Renal pelvis (tissue), 4 donors: ENCODE measurements around the gene AP1M1. TPM values are rescaled to one million over a fixed set of nuclear protein-coding genes. Genes with fewer than 3 reads are reported as not detected.
"Not testable (repeated sequence)": the region's sequence is repeated elsewhere in the genome, so short reads cannot be mapped to it uniquely, and the experiment has no call there.

Experiments used
- DNase-seq: peaks from one replicate; pipeline ENCODE4 v3.0.0-alpha.2; 2013
- polyA plus RNA-seq, 3 donors: library from polyadenylated mRNA; unstranded; fragments of 120-200 nt; gene quantifications; one replicate each; pipeline ENCODE4 v1.2.1, GENCODE V29; 2013; ENCODE audit not compliant: insufficient read length in 3 of 3

AP1M1 gene
- polyA plus RNA-seq, 3 donors: 62.8 to 75.0 (median 73.8) TPM

DNA sequence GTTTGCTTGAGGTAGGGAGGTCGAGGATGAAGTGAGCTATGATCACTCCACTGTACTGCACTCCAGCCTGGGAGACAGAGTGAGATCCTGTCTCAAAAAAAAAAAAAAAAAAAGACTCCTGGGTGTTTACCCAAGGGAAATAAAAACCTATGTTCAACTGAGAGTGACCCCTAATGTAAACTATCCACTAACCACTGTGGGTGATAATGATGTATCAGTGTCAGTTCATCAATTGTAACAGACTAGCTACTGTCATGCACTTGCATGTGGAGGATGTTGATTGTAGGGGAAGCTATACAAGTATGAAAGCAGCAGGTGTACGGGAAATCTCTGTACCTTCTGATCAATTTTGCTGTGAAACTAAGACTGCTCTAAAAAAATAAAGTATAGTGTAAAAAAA, 21.8 kb upstream of the AP1M1 start:
- no peak for DNase-seq

GRCh38 chr19:16178866-16179265, 18.8 kb upstream of the AP1M1 start:
- not testable (repeated sequence) for DNase-seq

DNA sequence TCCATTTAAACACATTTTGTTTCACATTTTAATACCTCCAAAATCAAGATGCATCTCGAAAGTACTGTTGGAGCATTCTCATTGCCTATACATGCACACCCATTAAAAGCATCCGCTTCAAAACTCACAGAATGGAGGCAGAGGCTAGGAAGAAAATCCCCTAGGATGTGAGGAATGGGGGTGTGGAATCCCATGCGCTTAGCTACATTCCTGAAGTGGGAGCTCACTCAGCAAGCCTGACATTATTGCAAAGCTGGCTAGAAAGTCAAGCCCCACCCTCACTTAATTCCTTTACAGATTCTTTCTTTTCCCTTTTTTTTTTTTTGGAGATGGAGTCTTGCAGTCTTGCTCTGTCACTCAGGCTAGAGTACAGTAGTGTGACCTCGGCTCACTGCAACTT, 17.1 kb upstream of the AP1M1 start:
- no peak for DNase-seq

DNA sequence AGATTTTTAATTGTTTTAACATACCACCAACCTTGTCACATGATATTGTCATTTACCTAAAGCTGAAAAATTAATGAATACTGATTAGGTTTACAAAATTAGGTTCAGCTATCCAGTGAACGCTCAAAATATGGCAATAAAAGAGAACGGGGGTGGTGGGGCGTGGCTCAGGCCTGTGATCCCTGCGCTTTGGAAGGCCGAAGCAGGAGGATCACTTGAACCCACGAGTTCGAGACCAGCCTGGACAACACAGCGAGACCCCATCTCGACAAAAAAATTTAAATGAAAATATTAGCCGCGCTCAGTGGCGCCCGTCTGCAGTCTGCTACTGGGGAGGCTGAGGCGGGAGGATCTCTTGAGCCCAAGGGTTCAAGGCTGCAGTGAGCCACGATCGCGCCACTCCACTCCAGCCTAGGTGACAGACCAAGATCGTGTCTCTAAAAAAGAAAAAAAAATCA, 13.0 kb upstream of the AP1M1 start:
- DNase-seq: no peak

DNA sequence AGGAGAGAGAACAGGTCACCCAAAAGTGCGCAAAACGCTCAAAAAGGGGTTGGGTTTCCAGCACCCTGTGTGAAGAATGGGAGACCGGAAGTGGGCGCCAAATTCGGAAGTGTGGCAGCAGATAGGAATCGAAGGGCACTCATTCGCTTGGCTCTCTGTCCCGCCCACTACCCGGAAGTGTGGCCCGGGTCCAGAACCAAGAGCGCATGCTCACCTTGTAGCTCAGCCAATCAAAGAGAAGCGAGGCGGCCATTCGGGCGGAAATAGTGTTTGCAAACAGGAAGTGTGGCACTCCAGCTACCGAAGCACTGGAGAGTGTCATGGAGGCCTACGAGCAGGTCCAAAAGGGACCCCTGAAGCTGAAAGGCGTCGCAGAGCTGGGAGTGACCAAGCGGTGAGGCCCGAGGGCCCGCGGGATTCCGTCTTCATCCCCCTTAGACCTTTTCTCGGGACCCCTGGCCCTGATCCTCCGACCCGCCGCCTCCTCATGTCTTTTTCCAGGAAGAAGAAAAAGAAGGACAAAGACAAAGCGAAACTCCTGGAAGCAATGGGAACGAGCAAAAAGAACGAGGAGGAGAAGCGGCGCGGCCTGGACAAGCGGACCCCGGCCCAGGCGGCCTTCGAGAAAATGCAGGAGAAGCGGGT, 12.5 kb upstream of the AP1M1 start, which contains the start of gene FAM32A:
Gene FAM32A, plus strand, starts transcription at position 288 of the 645 bp plus-strand sequence. Its CDS starts 33 bp downstream, at position 321.
- peak; percentile 99 for DNase-seq

- peak; percentile 57 for DNase-seq
These were observed 12.0 kb upstream of the AP1M1 start for GRCh38 chr19:16185768-16186123.

DNA sequence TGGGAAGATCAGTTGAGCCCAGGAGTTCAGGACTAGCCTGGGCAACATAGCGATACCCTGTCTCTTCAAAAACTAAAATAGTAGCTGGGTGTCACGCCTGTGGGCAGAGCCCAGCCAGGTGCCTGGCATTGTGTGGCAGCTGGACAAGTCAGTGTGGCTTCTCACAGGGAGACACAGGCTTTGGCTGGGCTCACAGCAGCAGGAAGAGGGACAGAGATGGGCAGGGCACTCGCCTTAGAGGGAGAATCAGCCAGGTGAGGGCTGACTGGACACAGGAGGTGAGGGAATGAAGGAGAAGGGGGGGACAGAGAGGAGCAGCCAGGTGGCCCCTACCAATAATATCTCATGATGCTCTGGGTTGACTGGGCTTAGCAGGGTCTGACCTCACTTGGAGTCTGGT, 9.2 kb upstream of the AP1M1 start:
- no peak for DNase-seq

- no peak for DNase-seq
These were observed 7.5 kb upstream of the AP1M1 start for GRCh38 chr19:16190198-16190597.

DNA sequence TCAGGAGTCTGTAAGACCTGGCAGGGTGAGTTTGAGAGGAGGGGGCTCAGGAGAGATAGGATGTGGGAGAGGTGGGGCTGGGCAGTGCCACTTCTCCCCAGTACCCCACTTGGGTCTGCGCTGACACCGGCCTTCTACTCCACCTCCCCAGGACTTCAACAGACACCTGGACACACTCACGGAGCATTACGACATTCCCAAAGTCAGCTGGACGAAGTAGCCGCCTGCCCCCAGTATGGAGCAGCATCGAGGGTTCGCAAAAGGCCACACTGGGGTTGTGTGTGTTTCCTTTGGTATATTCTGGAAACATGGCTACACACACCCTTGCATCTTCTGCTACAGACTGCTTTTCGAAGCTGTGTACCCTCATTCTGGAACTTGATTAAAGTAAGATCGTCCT, 7.0 kb upstream of the AP1M1 start:
- no peak for DNase-seq

DNA sequence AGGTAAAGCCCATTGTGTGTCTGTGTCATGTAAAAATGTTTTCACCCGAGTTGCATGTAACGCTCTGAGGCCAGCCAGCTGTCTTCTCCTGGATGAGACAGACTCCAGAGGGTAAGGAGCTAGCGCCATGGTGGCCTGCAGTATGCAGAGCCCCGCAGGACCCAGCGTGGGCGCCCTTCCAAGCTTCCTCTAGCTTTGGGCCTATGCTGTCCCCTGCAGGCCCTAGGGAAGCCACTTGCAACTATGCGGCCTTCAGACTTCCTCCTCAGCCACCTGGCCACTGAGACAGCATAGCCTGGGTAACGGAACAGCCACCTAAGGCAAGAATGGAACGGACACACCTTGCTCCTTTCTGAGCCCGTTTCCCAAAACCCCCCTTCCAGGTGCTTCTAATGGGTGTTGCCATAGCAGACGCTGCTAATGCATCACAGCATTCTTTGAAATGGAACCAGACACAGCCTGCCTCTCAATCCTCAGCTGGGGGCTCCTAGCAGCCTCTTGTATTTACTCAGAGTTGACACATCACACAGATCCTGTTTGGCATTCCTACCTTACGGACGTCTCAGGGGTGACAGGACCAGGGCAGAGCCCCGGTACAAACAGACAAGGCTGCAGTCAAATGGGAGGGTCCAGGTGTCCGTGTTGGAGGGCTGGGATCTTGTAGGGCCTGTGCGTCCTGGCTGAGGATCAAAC, 6.3 kb upstream of the AP1M1 start:
- DNase-seq: no peak

DNA sequence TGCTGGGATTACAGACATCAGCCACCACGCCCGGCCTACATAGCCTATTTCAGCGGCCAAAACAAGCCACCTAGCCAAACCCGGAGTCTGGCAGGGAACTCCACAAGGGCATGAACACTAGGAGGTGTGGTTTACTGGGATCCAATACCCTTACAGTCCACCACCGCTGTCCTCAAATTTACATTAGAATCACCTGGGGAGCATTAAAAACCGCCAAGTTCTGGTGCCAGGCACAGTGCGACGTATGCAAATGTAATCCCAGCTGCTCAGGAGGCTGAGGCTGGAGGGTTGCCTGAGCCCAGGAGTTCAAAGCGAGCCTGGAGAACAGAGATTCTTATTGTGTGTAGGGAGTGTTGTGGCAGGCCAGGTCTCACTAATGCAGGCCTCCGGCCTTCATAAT, 4.2 kb upstream of the AP1M1 start:
- DNase-seq: no peak

GRCh38 chr19:16197188-16197621, 506 bp upstream of the AP1M1 start:
- DNase-seq: no peak

GRCh38 chr19:16198370-16198651, 600 bp downstream of the AP1M1 start:
- no peak for DNase-seq

DNA sequence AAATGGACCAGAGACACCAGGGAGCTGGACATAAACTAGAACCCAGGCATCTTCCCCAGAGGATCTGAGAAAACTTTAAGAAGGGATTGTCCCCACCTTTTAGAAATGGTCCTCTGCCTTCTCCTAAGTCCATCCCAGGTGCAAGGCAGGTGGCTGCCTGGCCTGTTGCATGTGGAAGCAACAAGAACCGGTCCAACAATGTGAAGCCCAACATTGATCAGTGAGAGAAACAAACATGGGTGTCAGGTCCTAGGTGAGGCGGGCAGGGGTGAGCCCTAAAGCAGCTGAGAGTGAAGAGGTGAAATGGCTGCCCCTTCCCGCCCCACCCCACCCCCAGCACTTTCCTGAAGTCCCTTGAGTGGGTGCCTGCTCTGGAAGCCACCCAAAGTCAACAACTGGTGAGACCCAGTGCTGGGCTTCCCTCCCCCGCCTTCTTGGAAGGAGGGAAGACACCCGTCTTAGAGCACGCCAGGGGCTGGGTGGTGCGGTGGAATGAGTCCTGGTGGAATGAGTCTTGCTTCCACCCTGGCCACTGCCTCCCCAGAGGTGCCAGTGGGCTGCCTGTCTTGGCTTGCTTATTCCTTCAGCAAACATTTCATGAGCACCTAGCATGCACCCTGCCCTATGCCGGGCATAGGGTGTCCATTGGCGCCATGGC, 1.7 kb downstream of the AP1M1 start:
- DNase-seq: no peak

DNA sequence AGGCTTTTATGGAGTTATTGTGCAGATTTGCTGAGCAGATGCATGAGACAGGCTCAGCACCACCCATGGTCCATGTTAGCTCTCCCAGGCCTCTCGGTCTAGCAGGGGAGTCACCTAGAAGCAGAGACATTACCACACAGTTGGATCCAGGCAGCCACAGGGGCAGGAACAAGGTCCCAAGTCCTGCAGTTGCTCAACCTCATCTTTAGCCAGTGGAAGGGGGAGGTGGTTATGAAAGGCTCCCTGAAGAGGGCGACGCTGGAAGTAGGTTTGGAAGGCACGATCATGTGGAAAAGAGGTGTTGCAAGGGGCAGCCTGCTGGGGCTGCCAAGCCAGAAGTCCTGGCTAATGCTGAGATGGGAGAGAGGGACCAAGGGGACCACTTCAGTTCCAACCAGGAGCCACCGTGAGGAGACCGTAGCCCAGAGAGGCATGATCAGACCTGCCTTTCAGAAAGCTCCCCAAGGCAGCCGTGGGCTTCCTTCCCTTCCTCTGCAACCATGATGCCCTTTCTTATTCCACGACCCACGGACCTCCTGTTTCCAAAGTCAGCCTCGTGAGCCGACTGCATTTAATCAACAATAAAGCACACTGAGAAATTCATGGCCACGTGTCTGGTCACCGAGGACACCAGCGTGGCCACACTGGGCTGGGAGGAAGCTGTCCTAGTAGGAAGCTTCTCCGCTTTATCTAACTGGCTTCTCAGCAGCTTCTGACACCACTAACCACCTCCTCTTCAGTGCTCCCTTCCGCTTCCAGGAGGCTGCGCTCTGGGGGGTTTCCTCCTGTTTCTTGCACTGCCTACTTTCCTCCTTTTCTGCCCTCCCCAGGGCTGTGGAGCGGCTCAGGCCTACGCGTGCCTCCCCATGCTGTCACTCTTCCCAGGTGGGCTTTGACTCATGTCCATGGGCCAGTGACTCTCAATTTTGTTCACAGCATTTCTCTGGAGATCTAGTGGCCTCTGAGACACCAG, 2.6 kb downstream of the AP1M1 start:
- no peak for DNase-seq

DNA sequence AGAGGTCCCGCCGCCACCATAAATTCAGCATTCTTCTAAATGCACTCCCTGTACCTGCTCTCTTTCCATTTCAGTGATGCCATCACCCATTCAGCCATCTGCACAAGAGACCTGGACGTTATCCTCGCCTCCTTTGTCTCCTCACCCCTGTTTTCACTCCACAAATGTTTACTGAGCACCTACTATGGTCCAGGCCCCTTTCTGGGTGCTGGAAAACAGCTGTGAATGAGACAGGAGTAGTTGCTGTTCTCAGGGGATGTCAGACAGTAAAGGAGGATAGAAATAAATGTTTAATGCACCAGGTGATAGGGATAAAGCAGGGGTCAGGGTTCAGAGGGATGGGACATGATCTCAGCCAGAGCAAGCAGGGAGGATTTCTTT, 3.3 kb downstream of the AP1M1 start:
- no peak for DNase-seq

GRCh38 chr19:16202320-16203255, 4.9 kb downstream of the AP1M1 start:
- no peak for DNase-seq

DNA sequence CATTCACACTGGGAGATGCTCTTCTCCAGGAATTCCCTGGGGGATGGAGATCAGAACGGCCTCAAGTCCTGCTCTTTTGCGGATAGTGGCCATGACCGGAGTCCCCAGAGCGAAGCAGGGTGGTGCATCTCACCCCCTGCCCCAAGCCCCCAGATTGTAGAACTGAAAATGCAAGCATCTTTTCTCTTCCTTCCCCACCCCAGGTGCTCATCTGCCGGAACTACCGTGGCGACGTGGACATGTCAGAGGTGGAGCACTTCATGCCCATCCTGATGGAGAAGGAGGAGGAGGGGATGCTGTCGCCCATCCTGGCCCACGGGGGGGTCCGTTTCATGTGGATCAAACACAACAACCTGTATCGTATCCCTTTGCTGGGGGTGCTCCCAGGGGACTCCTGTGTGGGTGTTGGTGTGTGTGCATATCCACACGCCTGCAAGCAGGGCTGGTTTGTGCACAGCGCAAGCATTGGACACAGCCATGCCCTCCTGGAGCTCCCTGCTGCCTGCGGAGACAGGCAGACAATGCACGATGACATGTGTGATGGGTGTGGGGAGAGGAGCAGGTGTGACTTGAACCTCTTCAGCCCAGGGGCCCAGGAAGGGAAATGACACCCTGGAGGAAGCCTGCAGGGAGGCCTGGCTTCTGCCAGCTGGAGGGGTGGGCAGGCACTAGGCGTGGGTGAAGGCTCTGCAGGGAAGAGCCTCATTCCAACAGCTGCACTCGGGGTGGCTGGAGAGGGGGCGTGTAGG, 5.7 kb downstream of the AP1M1 start:
- DNase-seq: no peak

GRCh38 chr19:16204005-16204294, 6.2 kb downstream of the AP1M1 start:
- DNase-seq: no peak
